ENCODE results near the gene PDE11A. TPM values are rescaled to one million over a fixed set of nuclear protein-coding genes. Genes with fewer than 3 reads are reported as not detected.

The PDE11A gene
- total RNA-seq, 1 experiment from 2014 or later: 0.61 TPM

DNA sequence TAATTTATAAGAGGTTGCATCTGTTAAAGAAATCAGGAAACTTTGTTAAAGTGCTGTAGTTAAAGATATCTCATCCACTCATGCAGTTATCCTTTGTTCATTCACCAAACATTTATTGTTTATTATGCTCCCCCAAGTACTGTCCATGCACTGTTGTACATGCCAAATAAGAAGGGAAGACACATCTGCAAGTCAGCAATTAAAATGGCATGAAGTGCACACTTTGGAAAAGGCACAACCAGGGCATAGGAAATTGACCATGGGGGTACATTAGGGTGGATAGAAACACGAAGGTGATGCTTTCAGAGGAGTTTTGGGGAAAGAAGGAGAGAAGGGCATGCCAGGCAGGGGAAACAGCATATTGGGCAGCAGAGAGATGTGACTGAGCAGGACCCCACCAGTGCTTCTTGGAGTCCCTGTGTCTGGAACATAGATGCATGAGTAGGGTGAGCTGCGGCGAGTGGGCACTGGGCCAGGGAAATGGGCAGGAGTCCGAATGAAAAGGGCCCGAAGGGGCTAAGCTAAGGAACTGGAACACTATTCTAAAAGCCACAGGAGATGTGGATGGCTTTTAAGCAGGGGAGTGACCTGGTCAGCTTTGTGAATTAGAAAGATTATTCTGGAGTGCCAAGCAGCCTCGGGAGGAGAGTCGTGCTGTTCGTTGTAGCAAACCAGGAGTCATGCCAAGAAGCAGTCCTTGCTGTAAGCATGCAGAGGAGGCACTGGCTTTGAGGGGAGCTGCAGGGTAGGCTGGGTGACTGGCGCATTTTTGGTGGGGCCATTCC, 363.7 kb downstream of the PDE11A start:
- intact Hi-C loops (cut with micrococcal nuclease): no loop called here
- no peak overlapping the region for H3K9ac ChIP-seq (ENCODE audit: low read length)
- H4K20me1 ChIP-seq (ENCODE audit: insufficient read depth): no peaks in the 10 kb centered on the region
- RAD21 ChIA-PET (ENCODE audit: low non-redundant PET in 1 of 2, low total read pairs in 2 of 2, uncharacterized antibody in 2 of 2, unreplicated experiment in 2 of 2): no interaction called here
- H3K9me3 ChIP-seq (ENCODE audit: control insufficient read depth in 1 of 2, insufficient read depth in 1 of 2, low read depth in 1 of 2, low read length in 2 of 2): no peaks in the 10 kb centered on the region
- CTCF ChIA-PET: no interaction called here
- H3K27ac ChIP-seq (ENCODE audit: low read depth, low read length): no peak overlapping the region
- H3K79me2 ChIP-seq (ENCODE audit: insufficient read depth, low read length): no peaks in the 10 kb centered on the region
- H3K4me2 ChIP-seq (ENCODE audit: low read length): no peak overlapping the region
- TF ChIP-seq EGR1 (IDR thresholded peaks at IDR 0.05; ENCODE audit: low read depth) (no peak), ZNF274 (IDR thresholded peaks at IDR 0.05; ENCODE audit: low read depth, low read length) (no peak), CEBPB (IDR thresholded peaks at IDR 0.05; ENCODE audit: low read depth) (no peak), RAD21 (IDR thresholded peaks at IDR 0.05; ENCODE audit: low read depth) (no peak), TCF7L2 (IDR thresholded peaks at IDR 0.05; ENCODE audit: borderline replicate concordance, extremely low read depth, insufficient read depth, insufficient read length) (no peak), SP1 (IDR thresholded peaks at IDR 0.05; ENCODE audit: low read depth) (no peak), ELF1 (IDR thresholded peaks at IDR 0.05; ENCODE audit: borderline replicate concordance, low read depth) (no peak), EZH2phosphoT487 (IDR thresholded peaks at IDR 0.05; ENCODE audit: borderline replicate concordance) (no peak), JUND (IDR thresholded peaks at IDR 0.05) (no peak), SIN3A (IDR thresholded peaks at IDR 0.05; ENCODE audit: low read depth) (no peak), SRF (IDR thresholded peaks at IDR 0.05; ENCODE audit: low read depth) (no peak), EZH2 (IDR thresholded peaks at IDR 0.05) (no peak), ZFX (IDR thresholded peaks at IDR 0.05) (no peak), FOSL1 (IDR thresholded peaks at IDR 0.05; ENCODE audit: low read depth) (no peak), POLR2A (IDR thresholded peaks at IDR 0.05; ENCODE audit: borderline replicate concordance, extremely low read depth, insufficient read depth, insufficient read length) (no peak), CBX3 (IDR thresholded peaks at IDR 0.05; ENCODE audit: low read depth) (no peak)
- TF ChIP-seq, protein P1, sequence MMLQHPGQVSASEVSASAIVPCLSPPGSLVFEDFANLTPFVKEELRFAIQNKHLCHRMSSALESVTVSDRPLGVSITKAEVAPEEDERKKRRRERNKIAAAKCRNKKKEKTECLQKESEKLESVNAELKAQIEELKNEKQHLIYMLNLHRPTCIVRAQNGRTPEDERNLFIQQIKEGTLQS (IDR thresholded peaks at IDR 0.05): no peak
- TF ChIP-seq, protein P2, sequence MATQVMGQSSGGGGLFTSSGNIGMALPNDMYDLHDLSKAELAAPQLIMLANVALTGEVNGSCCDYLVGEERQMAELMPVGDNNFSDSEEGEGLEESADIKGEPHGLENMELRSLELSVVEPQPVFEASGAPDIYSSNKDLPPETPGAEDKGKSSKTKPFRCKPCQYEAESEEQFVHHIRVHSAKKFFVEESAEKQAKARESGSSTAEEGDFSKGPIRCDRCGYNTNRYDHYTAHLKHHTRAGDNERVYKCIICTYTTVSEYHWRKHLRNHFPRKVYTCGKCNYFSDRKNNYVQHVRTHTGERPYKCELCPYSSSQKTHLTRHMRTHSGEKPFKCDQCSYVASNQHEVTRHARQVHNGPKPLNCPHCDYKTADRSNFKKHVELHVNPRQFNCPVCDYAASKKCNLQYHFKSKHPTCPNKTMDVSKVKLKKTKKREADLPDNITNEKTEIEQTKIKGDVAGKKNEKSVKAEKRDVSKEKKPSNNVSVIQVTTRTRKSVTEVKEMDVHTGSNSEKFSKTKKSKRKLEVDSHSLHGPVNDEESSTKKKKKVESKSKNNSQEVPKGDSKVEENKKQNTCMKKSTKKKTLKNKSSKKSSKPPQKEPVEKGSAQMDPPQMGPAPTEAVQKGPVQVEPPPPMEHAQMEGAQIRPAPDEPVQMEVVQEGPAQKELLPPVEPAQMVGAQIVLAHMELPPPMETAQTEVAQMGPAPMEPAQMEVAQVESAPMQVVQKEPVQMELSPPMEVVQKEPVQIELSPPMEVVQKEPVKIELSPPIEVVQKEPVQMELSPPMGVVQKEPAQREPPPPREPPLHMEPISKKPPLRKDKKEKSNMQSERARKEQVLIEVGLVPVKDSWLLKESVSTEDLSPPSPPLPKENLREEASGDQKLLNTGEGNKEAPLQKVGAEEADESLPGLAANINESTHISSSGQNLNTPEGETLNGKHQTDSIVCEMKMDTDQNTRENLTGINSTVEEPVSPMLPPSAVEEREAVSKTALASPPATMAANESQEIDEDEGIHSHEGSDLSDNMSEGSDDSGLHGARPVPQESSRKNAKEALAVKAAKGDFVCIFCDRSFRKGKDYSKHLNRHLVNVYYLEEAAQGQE (IDR thresholded peaks at IDR 0.05; ENCODE audit: low read depth): no peak
- TF ChIP-seq, protein P3, sequence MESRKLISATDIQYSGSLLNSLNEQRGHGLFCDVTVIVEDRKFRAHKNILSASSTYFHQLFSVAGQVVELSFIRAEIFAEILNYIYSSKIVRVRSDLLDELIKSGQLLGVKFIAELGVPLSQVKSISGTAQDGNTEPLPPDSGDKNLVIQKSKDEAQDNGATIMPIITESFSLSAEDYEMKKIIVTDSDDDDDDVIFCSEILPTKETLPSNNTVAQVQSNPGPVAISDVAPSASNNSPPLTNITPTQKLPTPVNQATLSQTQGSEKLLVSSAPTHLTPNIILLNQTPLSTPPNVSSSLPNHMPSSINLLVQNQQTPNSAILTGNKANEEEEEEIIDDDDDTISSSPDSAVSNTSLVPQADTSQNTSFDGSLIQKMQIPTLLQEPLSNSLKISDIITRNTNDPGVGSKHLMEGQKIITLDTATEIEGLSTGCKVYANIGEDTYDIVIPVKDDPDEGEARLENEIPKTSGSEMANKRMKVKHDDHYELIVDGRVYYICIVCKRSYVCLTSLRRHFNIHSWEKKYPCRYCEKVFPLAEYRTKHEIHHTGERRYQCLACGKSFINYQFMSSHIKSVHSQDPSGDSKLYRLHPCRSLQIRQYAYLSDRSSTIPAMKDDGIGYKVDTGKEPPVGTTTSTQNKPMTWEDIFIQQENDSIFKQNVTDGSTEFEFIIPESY (IDR thresholded peaks at IDR 0.05; ENCODE audit: extremely low read depth, insufficient replicate concordance, low read length): no peak
- TF ChIP-seq, protein P4, sequence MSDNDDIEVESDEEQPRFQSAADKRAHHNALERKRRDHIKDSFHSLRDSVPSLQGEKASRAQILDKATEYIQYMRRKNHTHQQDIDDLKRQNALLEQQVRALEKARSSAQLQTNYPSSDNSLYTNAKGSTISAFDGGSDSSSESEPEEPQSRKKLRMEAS (IDR thresholded peaks at IDR 0.05): no peak
- H3K27me3 ChIP-seq (ENCODE audit: insufficient read depth, low read length): peaks cover 16% of the 10 kb centered on the region
- H3K9me2 ChIP-seq (ENCODE audit: insufficient read depth): no peaks in the 10 kb centered on the region
- BruUV-seq (replicated peaks): no TSS peak
- no peak overlapping the region for H2AFZ ChIP-seq (ENCODE audit: low read depth, low read length, poor library complexity, severe bottlenecking)
- no peak overlapping the region for H3K4me3 ChIP-seq (replicated peaks in 1 of 2; ENCODE audit: low read depth in 1 of 2, low read length in 2 of 2)
- ATAC-seq: no peak
- no peak for DNase-seq (ENCODE audit: low read depth, low spot score)
- H3K4me1 ChIP-seq (ENCODE audit: control insufficient read depth in 1 of 2, insufficient read depth in 2 of 2, low read length in 2 of 2): no peaks in the 10 kb centered on the region
- no peaks in the 10 kb centered on the region for H3K36me3 ChIP-seq (ENCODE audit: control insufficient read depth in 1 of 2, insufficient read depth in 2 of 2, low read length in 2 of 2)
- POLR2A ChIA-PET: no interaction called here
